ENCODE measurements around the gene SLC44A3. TPM values are rescaled to one million over a fixed set of nuclear protein-coding genes. Genes with fewer than 3 reads are reported as not detected.

The SLC44A3 gene
- polyA plus RNA-seq, 3 donors, result not detected

GRCh38 chr1:94878329-94878728 lies 58.2 kb downstream of the SLC44A3 start:
- H3K4me2 ChIP-seq (replicated peaks; ENCODE audit: extremely low read depth, low read length, poor library complexity, severe bottlenecking), result no peak overlapping the region
- intact Hi-C loops (cut with micrococcal nuclease), result no loop called here
- H3K4me3 ChIP-seq (replicated peaks in 1 of 3; ENCODE audit: low read depth in 2 of 3, low read length in 3 of 3), result no peak overlapping the region
- Mint-ChIP-seq H3K36me3 (no peaks in the 10 kb centered on the region), H3K9me3 (peaks cover 0 to 4% (median 0%) of the 10 kb centered on the region in 7 donors), H3K27ac (peak overlapping the region in 1 of 7 donors; percentile 10), H3K4me1 (peaks cover 6% of the 10 kb centered on the region), H3K4me3 (no peak overlapping the region), H3K27me3 (ENCODE audit: low read depth in 3 of 3) (peaks cover 3 to 7% (median 3%) of the 10 kb centered on the region in 3 donors)
- H3K27ac ChIP-seq (ENCODE audit: low read depth in 1 of 2, low read length in 2 of 2), result no peak overlapping the region
- no peaks in the 10 kb centered on the region for H3K27me3 ChIP-seq (ENCODE audit: control insufficient read depth in 2 of 2, insufficient read depth in 2 of 2, low read length in 2 of 2)
- no peak for DNase-seq
- H4K20me1 ChIP-seq (ENCODE audit: insufficient read depth, low read length), result no peaks in the 10 kb centered on the region
- no peaks in the 10 kb centered on the region for H3K79me2 ChIP-seq (ENCODE audit: insufficient read depth, low read length)
- TF ChIP-seq, protein P1, sequence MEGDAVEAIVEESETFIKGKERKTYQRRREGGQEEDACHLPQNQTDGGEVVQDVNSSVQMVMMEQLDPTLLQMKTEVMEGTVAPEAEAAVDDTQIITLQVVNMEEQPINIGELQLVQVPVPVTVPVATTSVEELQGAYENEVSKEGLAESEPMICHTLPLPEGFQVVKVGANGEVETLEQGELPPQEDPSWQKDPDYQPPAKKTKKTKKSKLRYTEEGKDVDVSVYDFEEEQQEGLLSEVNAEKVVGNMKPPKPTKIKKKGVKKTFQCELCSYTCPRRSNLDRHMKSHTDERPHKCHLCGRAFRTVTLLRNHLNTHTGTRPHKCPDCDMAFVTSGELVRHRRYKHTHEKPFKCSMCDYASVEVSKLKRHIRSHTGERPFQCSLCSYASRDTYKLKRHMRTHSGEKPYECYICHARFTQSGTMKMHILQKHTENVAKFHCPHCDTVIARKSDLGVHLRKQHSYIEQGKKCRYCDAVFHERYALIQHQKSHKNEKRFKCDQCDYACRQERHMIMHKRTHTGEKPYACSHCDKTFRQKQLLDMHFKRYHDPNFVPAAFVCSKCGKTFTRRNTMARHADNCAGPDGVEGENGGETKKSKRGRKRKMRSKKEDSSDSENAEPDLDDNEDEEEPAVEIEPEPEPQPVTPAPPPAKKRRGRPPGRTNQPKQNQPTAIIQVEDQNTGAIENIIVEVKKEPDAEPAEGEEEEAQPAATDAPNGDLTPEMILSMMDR (IDR thresholded peaks at IDR 0.05), result no peak
- H3K9me3 ChIP-seq (replicated peaks in 1 of 2; ENCODE audit: control insufficient read depth in 1 of 2, insufficient read depth in 1 of 2, low read length in 2 of 2), result no peaks in the 10 kb centered on the region
- 100% methylated on average over 1 of the region's 5 CpGs for WGBS (ENCODE audit: insufficient coverage)
- no peaks in the 10 kb centered on the region for H3K4me1 ChIP-seq (ENCODE audit: control insufficient read depth in 1 of 2, insufficient read depth in 2 of 2, low read length in 2 of 2)
- no peaks in the 10 kb centered on the region for H3K36me3 ChIP-seq (replicated peaks in 1 of 2; ENCODE audit: control insufficient read depth in 1 of 2, insufficient read depth in 2 of 2, low read length in 2 of 2)
- H3K9ac ChIP-seq (ENCODE audit: insufficient read depth, low read length, poor library complexity, severe bottlenecking), result no peak overlapping the region
- no peak overlapping the region for H2AFZ ChIP-seq (ENCODE audit: insufficient read depth, low read depth, low read length, poor library complexity, severe bottlenecking)

DNA sequence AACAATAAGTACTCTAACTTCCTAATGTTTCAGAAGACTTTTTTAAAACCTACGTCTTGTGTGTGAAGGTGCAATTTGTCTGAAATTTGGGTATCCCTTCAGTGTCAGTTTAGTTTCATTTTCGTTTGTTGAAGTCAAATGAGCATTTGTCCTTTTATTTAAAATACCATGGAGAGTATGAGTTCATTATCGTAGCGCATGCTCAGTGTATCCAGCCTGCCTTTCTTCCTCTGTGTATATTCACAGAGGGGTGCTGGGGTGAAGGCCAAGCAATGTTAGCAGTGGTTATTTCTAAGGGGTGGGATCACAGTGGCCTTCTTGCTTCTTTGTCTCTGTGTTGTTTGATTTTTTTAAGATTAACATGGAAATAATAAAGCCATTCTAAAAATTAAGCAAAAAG lies 63.5 kb downstream of the SLC44A3 start:
- DNase-seq, result no peak
- Histone ChIP-seq H3K4me1 (ENCODE audit: control insufficient read depth in 1 of 2, insufficient read depth in 2 of 2, low read length in 2 of 2) (no peaks in the 10 kb centered on the region), H3K27me3 (ENCODE audit: control insufficient read depth in 2 of 2, insufficient read depth in 2 of 2, low read length in 2 of 2) (no peaks in the 10 kb centered on the region), H3K9me3 (replicated peaks in 1 of 2; ENCODE audit: control insufficient read depth in 1 of 2, insufficient read depth in 1 of 2, low read length in 2 of 2) (no peaks in the 10 kb centered on the region), H3K9ac (ENCODE audit: insufficient read depth, low read length, poor library complexity, severe bottlenecking) (no peak overlapping the region), H2AFZ (ENCODE audit: insufficient read depth, low read depth, low read length, poor library complexity, severe bottlenecking) (peak overlapping the region; percentile 56), H3K4me3 (replicated peaks in 1 of 3; ENCODE audit: low read depth in 2 of 3, low read length in 3 of 3) (no peak overlapping the region), H3K27ac (ENCODE audit: low read depth in 1 of 2, low read length in 2 of 2) (no peak overlapping the region), H4K20me1 (ENCODE audit: insufficient read depth, low read length) (no peaks in the 10 kb centered on the region), H3K36me3 (replicated peaks in 1 of 2; ENCODE audit: control insufficient read depth in 1 of 2, insufficient read depth in 2 of 2, low read length in 2 of 2) (no peaks in the 10 kb centered on the region), H3K4me2 (replicated peaks; ENCODE audit: extremely low read depth, low read length, poor library complexity, severe bottlenecking) (peak overlapping the region; percentile 29), H3K79me2 (ENCODE audit: insufficient read depth, low read length) (no peaks in the 10 kb centered on the region)
- WGBS (ENCODE audit: insufficient coverage), result 0% methylated on average over 1 of the region's 4 CpGs
- H3K9me3 Mint-ChIP-seq, result no peaks in the 10 kb centered on the region
- no peak overlapping the region for H3K27ac Mint-ChIP-seq
- peaks cover 0 to 2% (median 0%) of the 10 kb centered on the region in 3 donors for H3K27me3 Mint-ChIP-seq (ENCODE audit: low read depth in 3 of 3)
- peaks cover 9% of the 10 kb centered on the region for H3K4me1 Mint-ChIP-seq
- H3K36me3 Mint-ChIP-seq, result no peaks in the 10 kb centered on the region
- TF ChIP-seq, protein P1 (IDR thresholded peaks at IDR 0.05), result no peak
- peak overlapping the region in 1 of 2 donors; percentile 5 for H3K4me3 Mint-ChIP-seq
- intact Hi-C loops (cut with micrococcal nuclease), result no loop called here
